Measurements from ENCODE around the gene HHATL.

Gene HHATL

DNA sequence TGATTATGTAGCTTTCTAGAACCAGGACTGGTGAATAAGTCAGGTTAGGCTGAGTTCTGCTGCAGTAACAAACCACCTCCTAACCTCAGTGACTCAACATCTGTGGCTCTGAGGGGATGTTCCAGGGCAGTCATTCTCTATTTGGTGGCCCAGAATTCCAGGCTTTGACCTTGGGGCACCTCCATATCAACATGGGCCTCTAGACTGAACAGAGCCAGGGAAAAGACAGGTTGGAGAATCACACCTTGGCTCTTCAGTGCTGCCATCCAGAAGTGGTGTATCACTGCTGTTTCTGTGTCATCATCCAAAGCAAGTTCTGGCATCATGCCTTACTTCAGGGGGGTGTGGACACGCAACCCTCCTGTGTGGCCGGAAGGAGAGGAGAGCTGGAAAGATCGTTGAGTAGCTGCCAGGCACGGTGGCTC, 33.8 kb downstream of the HHATL start:
- ChIA-PET CTCF (no interaction called here), POLR2A (no interaction called here)
- TF ChIP-seq SUZ12 (IDR thresholded peaks at IDR 0.05): no peak
- TF ChIP-seq TARDBP (IDR thresholded peaks at IDR 0.05): no peak
- no peak for TF ChIP-seq ARNT (IDR thresholded peaks at IDR 0.05)
- TF ChIP-seq FOXK2 (IDR thresholded peaks at IDR 0.05): no peak
- TF ChIP-seq BHLHE40 (IDR thresholded peaks at IDR 0.05; ENCODE audit: borderline replicate concordance): no peak
- no peak for TF ChIP-seq ZNF384 (IDR thresholded peaks at IDR 0.05)
- no peak for TF ChIP-seq FOXA1 (IDR thresholded peaks at IDR 0.05)
- no peak for TF ChIP-seq SP1 (IDR thresholded peaks at IDR 0.05)
- no peak for TF ChIP-seq FOXM1 (IDR thresholded peaks at IDR 0.05; ENCODE audit: borderline replicate concordance)
- TF ChIP-seq, protein P1, sequence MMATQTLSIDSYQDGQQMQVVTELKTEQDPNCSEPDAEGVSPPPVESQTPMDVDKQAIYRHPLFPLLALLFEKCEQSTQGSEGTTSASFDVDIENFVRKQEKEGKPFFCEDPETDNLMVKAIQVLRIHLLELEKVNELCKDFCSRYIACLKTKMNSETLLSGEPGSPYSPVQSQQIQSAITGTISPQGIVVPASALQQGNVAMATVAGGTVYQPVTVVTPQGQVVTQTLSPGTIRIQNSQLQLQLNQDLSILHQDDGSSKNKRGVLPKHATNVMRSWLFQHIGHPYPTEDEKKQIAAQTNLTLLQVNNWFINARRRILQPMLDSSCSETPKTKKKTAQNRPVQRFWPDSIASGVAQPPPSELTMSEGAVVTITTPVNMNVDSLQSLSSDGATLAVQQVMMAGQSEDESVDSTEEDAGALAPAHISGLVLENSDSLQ (IDR thresholded peaks at IDR 0.05): no peak
- no peak for TF ChIP-seq NFRKB (IDR thresholded peaks at IDR 0.05)
- TF ChIP-seq CTBP1 (IDR thresholded peaks at IDR 0.05; ENCODE audit: borderline replicate concordance): no peak
- TF ChIP-seq HDGF (IDR thresholded peaks at IDR 0.05; ENCODE audit: borderline replicate concordance): no peak
- TF ChIP-seq LEF1 (IDR thresholded peaks at IDR 0.05; ENCODE audit: borderline replicate concordance): no peak
- no peak for TF ChIP-seq ELF4 (IDR thresholded peaks at IDR 0.05)
- TF ChIP-seq L3MBTL2 (conservative IDR thresholded peaks at IDR 0.05): no peak
- DNase-seq (ENCODE audit: extremely low spot score): no peak

DNA sequence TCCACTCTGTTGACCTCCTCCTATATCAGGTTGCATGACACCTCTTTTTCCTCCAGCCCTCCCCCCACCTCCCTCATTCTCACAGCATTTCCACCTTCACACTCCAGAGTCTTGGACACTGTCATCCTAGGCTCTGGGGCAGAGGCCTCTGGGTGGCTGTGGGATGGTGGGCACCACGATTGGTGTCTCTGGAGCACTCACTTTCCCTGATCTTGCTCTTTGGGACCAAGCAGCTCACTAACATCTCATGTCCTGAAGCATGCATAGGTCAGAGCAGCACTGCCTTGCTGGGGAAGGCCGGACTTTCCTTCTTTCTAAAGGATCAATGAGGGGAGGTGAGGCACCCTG, 34.2 kb downstream of the HHATL start:
- CTCF ChIA-PET: no interaction called here
- TF ChIP-seq, protein P1 (IDR thresholded peaks at IDR 0.05): no peak
- TF ChIP-seq ELF4 (IDR thresholded peaks at IDR 0.05) (no peak), HDGF (IDR thresholded peaks at IDR 0.05; ENCODE audit: borderline replicate concordance) (no peak), ARNT (IDR thresholded peaks at IDR 0.05) (no peak), TARDBP (IDR thresholded peaks at IDR 0.05) (no peak), SUZ12 (IDR thresholded peaks at IDR 0.05) (no peak), BHLHE40 (IDR thresholded peaks at IDR 0.05; ENCODE audit: borderline replicate concordance) (no peak), FOXM1 (IDR thresholded peaks at IDR 0.05; ENCODE audit: borderline replicate concordance) (no peak), FOXK2 (IDR thresholded peaks at IDR 0.05) (no peak), CTBP1 (IDR thresholded peaks at IDR 0.05; ENCODE audit: borderline replicate concordance) (no peak), LEF1 (IDR thresholded peaks at IDR 0.05; ENCODE audit: borderline replicate concordance) (no peak), NFRKB (IDR thresholded peaks at IDR 0.05) (no peak), ZNF384 (IDR thresholded peaks at IDR 0.05) (no peak), SP1 (IDR thresholded peaks at IDR 0.05) (no peak), FOXA1 (IDR thresholded peaks at IDR 0.05) (no peak)
- POLR2A ChIA-PET: no interaction called here
- DNase-seq (ENCODE audit: extremely low spot score): no peak

DNA sequence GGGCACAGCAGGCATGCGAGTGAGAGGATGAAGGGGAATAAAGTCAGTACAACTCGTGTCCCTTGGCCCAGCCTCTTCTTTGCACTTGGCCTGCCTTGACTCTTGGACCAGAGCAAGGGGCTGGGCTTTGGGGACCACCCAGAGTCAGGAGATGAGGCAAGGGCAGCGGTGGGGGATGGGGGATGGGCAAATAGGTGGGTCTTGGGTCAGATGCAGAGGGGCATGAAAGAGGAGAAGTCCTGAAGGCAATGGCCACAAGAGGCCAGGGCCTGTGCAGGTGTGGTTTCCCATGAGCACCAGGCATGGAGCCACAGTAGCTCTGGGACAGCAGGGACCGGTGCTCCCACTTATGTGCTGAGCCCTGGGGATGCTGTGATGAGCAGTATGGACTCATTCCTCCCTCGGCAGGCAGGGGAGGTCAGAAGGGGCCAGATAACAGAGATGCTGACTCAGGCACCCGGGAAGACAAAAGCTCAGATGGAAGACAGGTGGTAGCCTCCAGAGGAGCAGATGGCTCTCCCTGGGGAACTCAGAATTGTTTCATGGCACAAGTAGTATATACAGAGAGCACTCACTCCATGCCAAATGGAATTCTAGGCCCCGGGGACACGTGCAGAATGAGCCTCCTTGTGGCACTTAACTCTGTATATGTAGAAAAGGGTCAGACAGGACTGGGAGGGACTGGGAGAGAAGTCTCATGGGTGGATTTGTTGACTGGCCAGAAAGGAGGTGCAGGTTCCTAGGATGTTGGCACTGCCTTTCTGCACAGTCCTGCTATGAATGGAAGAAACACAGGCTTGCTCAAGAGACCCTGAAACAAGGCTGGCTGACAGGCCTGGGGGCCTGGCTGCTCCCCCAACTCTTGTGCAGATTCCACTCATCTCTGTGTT, 34.8 kb downstream of the HHATL start:
- TF ChIP-seq L3MBTL2 (conservative IDR thresholded peaks at IDR 0.05) (no peak), ELF4 (IDR thresholded peaks at IDR 0.05) (no peak), ARNT (IDR thresholded peaks at IDR 0.05) (no peak), SUZ12 (IDR thresholded peaks at IDR 0.05) (no peak), HDGF (IDR thresholded peaks at IDR 0.05; ENCODE audit: borderline replicate concordance) (no peak), NFRKB (IDR thresholded peaks at IDR 0.05) (no peak), SP1 (IDR thresholded peaks at IDR 0.05) (no peak)
- TF ChIP-seq, protein P1 (IDR thresholded peaks at IDR 0.05): no peak
- POLR2A ChIA-PET: no interaction called here
- CTCF ChIA-PET: no interaction called here
- no peak for DNase-seq (ENCODE audit: extremely low spot score)

DNA sequence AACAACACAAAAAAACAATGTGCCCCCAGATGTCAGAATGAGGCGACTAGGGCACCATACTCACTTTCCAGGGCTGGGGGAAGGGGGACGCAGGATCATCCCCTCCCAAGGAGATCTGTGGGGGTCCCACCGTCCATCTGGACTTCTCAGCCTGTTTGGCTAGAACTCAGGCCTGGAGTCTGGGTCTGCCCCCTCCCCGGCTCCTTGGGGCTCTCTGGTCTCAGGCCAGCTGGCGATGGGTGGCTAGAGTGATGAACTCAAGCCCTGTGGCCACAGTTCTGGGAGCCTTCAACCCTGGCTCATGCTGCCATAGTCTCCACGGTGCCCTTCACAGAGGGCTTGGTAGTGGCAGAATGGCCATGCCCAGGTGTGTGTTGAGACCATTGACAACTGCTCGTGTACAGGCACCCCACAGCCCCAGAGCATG, 35.5 kb downstream of the HHATL start:
- no peak for TF ChIP-seq SUZ12 (IDR thresholded peaks at IDR 0.05)
- POLR2A ChIA-PET: interaction anchor here (1.0 kb wide), 1 partner anchor 67 kb away, joined by 3 read pairs; the partner anchor contains the start of gene NKTR
- CTCF ChIA-PET: no interaction called here
- DNase-seq (ENCODE audit: extremely low spot score): no peak

DNA sequence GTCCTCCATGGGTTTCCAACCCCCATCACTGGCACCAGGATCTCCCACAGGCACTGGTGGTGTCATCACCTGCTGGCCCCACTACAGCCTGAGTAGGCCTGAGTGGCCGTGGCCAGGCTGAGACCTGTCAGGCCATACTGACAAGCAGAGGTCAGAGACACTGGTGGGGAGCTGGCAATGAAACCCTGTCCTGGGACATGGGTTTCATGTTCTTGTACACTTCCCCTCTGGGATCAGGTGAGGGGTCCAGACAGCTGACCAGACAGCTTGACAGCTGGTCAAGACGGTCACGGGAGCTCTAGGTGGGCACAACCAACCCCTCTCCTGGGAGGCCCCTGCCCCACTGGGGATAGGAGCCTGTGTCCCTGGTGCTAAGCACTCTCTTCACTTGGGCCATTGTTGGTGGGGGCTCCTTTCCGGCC, 36.0 kb downstream of the HHATL start:
- POLR2A ChIA-PET: interaction anchor here (1.0 to 1.3 kb wide), 2 partner anchors 12 to 66 kb away, joined by 3 to 4 read pairs; partner anchors contain the start of gene NKTR
- TF ChIP-seq SUZ12 (IDR thresholded peaks at IDR 0.05): no peak
- DNase-seq (ENCODE audit: extremely low spot score): no peak
- CTCF ChIA-PET: no interaction called here

DNA sequence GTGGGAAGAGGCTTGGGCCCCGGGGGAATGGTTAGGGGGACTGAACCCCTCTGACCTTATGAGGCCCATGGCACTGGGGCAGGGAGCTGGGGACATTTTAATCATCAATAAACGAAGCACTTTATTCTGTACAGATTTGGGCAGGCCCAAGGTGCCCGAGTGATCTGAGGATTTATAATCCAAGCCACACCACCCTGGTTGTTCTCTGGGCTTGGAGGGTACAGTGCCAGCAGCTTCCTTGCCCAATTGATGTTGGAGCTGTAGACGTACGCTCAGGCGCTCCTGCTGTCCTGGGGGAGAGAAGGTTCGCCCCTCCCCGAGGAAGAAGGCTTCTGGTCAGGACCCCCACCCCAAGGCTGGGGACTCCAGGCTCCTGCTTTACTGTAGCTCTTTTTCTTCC, 36.6 kb downstream of the HHATL start:
- DNase-seq (ENCODE audit: extremely low spot score): no peak
- POLR2A ChIA-PET: interaction anchor here (1.0 to 1.3 kb wide), 2 partner anchors 12 to 66 kb away, joined by 3 to 4 read pairs; partner anchors contain the start of gene NKTR
- CTCF ChIA-PET: no interaction called here
- TF ChIP-seq ELF4 (IDR thresholded peaks at IDR 0.05) (no peak), L3MBTL2 (conservative IDR thresholded peaks at IDR 0.05) (no peak), NFRKB (IDR thresholded peaks at IDR 0.05) (no peak), ZNF384 (IDR thresholded peaks at IDR 0.05) (no peak), TARDBP (IDR thresholded peaks at IDR 0.05) (no peak), SP1 (IDR thresholded peaks at IDR 0.05) (no peak), BHLHE40 (IDR thresholded peaks at IDR 0.05; ENCODE audit: borderline replicate concordance) (no peak), HDGF (IDR thresholded peaks at IDR 0.05; ENCODE audit: borderline replicate concordance) (no peak), SUZ12 (IDR thresholded peaks at IDR 0.05) (no peak), FOXK2 (IDR thresholded peaks at IDR 0.05) (no peak), LEF1 (IDR thresholded peaks at IDR 0.05; ENCODE audit: borderline replicate concordance) (no peak), ARNT (IDR thresholded peaks at IDR 0.05) (no peak), CTBP1 (IDR thresholded peaks at IDR 0.05; ENCODE audit: borderline replicate concordance) (no peak), FOXA1 (IDR thresholded peaks at IDR 0.05) (no peak)
- TF ChIP-seq, protein P1 (IDR thresholded peaks at IDR 0.05): no peak
